ENCODE data around the gene CSH2.

DNA sequence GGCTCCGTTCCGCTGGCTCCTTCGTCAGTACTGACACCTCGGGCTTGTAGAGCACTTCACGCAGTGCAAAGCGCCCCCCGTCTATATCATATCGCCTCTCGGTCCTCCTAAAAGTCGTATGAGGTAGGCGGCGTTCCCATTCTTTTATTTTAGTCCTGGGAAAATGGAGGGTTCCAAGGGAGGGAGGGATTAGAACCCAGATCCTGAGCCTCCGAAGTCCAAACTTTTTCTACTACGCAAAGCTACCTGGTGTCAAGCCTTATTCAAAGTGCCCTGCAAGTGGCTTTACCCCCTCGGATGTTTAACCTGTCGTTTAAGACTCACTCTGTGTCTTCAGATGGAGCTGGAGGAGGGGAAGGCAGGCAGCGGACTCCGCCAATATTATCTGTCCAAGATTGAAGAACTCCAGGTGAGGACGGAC lies 45.7 kb downstream of the CSH2 start:
- TF ChIP-seq, protein P1, sequence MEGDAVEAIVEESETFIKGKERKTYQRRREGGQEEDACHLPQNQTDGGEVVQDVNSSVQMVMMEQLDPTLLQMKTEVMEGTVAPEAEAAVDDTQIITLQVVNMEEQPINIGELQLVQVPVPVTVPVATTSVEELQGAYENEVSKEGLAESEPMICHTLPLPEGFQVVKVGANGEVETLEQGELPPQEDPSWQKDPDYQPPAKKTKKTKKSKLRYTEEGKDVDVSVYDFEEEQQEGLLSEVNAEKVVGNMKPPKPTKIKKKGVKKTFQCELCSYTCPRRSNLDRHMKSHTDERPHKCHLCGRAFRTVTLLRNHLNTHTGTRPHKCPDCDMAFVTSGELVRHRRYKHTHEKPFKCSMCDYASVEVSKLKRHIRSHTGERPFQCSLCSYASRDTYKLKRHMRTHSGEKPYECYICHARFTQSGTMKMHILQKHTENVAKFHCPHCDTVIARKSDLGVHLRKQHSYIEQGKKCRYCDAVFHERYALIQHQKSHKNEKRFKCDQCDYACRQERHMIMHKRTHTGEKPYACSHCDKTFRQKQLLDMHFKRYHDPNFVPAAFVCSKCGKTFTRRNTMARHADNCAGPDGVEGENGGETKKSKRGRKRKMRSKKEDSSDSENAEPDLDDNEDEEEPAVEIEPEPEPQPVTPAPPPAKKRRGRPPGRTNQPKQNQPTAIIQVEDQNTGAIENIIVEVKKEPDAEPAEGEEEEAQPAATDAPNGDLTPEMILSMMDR (IDR thresholded peaks at IDR 0.05): no peak
- no peak for TF ChIP-seq POLR2A (IDR thresholded peaks at IDR 0.05)
